GM23338 (cell line): Measurements from ENCODE around the gene KMT2C. TPM values are rescaled to one million over a fixed set of nuclear protein-coding genes. Genes with fewer than 3 reads are reported as not detected.

ENCODE experiments used
- ATAC-seq: fragments of 200-7000 bp; cut with Tn5 transposase; 3 replicates; pipeline ENCODE4 v1.9.1; 2020
- DNase-seq: peaks from one replicate; pipeline ENCODE4 v3.0.0-alpha.2; 2015; ENCODE audit warnings: low spot score
- H2AFZ ChIP-seq: fragments of 200-600 bp; sonication (generic); 2 replicates; pipeline ENCODE4 v1.8.0; 2016; ENCODE audit warnings: antibody characterized with exemption, mild to moderate bottlenecking, moderate library complexity
- H3F3A ChIP-seq: fragments of 200-600 bp; sonication (generic); replicated peaks from 2 replicates; pipeline ENCODE4 v1.8.0; 2017; ENCODE audit warnings: antibody characterized with exemption, mixed run types, low read depth
- H3K27ac ChIP-seq: fragments of 200-600 bp; sonication (generic); 2 replicates; pipeline ENCODE4 v1.6.1; 2016; ENCODE audit warnings: low read depth
- H3K27me3 ChIP-seq: fragments of 200-600 bp; sonication (generic); 2 replicates; pipeline ENCODE4 v1.8.0; 2016; ENCODE audit warnings: mild to moderate bottlenecking, mixed run types, moderate library complexity; ENCODE audit not compliant: insufficient read depth
- H3K36me3 ChIP-seq: fragments of 200-600 bp; sonication (generic); 2 replicates; pipeline ENCODE4 v1.8.0; 2016; ENCODE audit warnings: mild to moderate bottlenecking; ENCODE audit not compliant: insufficient read depth
- H3K4me1 ChIP-seq: fragments of 200-600 bp; sonication (generic); 2 replicates; pipeline ENCODE4 v1.8.0; 2016; ENCODE audit warnings: mild to moderate bottlenecking, moderate library complexity; ENCODE audit not compliant: insufficient read depth
- H3K4me2 ChIP-seq: fragments of 200-600 bp; sonication (generic); 2 replicates; pipeline ENCODE4 v1.7.1; 2017; ENCODE audit warnings: mixed run types
- H3K4me3 ChIP-seq: fragments of 200-600 bp; sonication (generic); 2 replicates; pipeline ENCODE4 v1.6.1; 2016; ENCODE audit warnings: mixed run types
- H3K79me2 ChIP-seq: fragments of 200-600 bp; sonication (generic); replicated peaks from 2 replicates; pipeline ENCODE4 v1.8.0; 2017; ENCODE audit warnings: mild to moderate bottlenecking; ENCODE audit not compliant: insufficient read depth
- H3K9me2 ChIP-seq: fragments of 200-600 bp; sonication (generic); 2 replicates; pipeline ENCODE4 v1.8.0; 2017; ENCODE audit not compliant: insufficient read depth
- H4K20me1 ChIP-seq: fragments of 200-600 bp; sonication (generic); replicated peaks from 2 replicates; pipeline ENCODE4 v1.8.0; 2017; ENCODE audit warnings: mild to moderate bottlenecking; ENCODE audit not compliant: insufficient read depth
- H3K27ac Mint-ChIP-seq: 2 replicates; pipeline ENCODE4 v1.8.0; 2020; ENCODE audit warnings: inconsistent platforms, mild to moderate bottlenecking, moderate library complexity, mixed read lengths
- H3K27me3 Mint-ChIP-seq: 3 replicates; pipeline ENCODE4 v1.8.0; 2022; ENCODE audit warnings: low read depth, mild to moderate bottlenecking, moderate library complexity, mixed read lengths, inconsistent platforms; ENCODE audit not compliant: insufficient read depth, poor library complexity
- H3K36me3 Mint-ChIP-seq: 3 replicates; pipeline ENCODE4 v1.8.0; 2021; ENCODE audit warnings: low read depth, mild to moderate bottlenecking, inconsistent platforms, moderate library complexity, mixed read lengths
- H3K4me1 Mint-ChIP-seq: 3 replicates; pipeline ENCODE4 v1.8.0; 2020; ENCODE audit warnings: mild to moderate bottlenecking, inconsistent platforms, mixed read lengths
- H3K4me3 Mint-ChIP-seq: 3 replicates; pipeline ENCODE4 v1.8.0; 2021; ENCODE audit warnings: moderate library complexity, mild to moderate bottlenecking, inconsistent platforms, mixed read lengths
- H3K9me3 Mint-ChIP-seq: 3 replicates; pipeline ENCODE4 v1.8.0; 2020; ENCODE audit warnings: moderate library complexity, mild to moderate bottlenecking, inconsistent platforms, mixed read lengths
- EZH2 ChIP-seq: fragments of 200-600 bp; sonication (generic); IDR thresholded peaks from one replicate; pipeline ENCODE4 v1.8.0; 2017; ENCODE audit warnings: antibody characterized with exemption, mild to moderate bottlenecking, low read depth; ENCODE audit not compliant: unreplicated experiment
- EZH2phosphoT487 ChIP-seq: fragments of 200-600 bp; sonication (generic); IDR thresholded peaks from one replicate; pipeline ENCODE4 v1.8.1; 2018; ENCODE audit warnings: antibody characterized with exemption; ENCODE audit not compliant: unreplicated experiment
- JUNB ChIP-seq: IDR thresholded peaks from one replicate; pipeline ENCODE4 v1.6.1; 2016; ENCODE audit warnings: antibody characterized with exemption; ENCODE audit not compliant: unreplicated experiment
- NANOG ChIP-seq: IDR thresholded peaks from 2 replicates; pipeline ENCODE4 v1.6.1; 2016; ENCODE audit warnings: antibody characterized with exemption, borderline replicate concordance
- POLR2AphosphoS5 ChIP-seq: IDR thresholded peaks from 2 replicates; pipeline ENCODE4 v1.6.1; 2016; ENCODE audit warnings: antibody characterized with exemption, low read depth
- STAT1 ChIP-seq: IDR thresholded peaks from one replicate; pipeline ENCODE4 v1.6.1; 2016; ENCODE audit warnings: antibody characterized with exemption; ENCODE audit not compliant: unreplicated experiment
- ZNF114 ChIP-seq: fragments of 250-450 bp; sonication (Bioruptor Pico); IDR thresholded peaks from 2 replicates; pipeline ENCODE4 v1.5.0; 2020; ENCODE audit warnings: mild to moderate bottlenecking, moderate library complexity
- ZNF331 ChIP-seq: fragments of 250-450 bp; sonication (Bioruptor Pico); IDR thresholded peaks from 2 replicates; pipeline ENCODE4 v1.5.0; 2020; ENCODE audit warnings: low read depth, mild to moderate bottlenecking, moderate library complexity
- polyA plus RNA-seq: library from polyadenylated mRNA; unstranded; fragments of >200 nt; fragmentation: Nextera tagmentation; extraction: Ambion mirVana; gene quantifications from 2 replicates; pipeline ENCODE4 v1.2.1, GENCODE V29; 2016
- total RNA-seq: library from RNA; depleted of rRNA; stranded (reverse); fragments of >200 nt; shearing (Covaris generic); gene quantifications from 2 replicates; pipeline ENCODE4 v1.2.3, GENCODE V29; 2014
- TF ChIP-seq, protein P1 (sequence below), 2 experiments: fragments of 200-600 bp in 1 of 2; sonication (generic) in 1 of 2; conservative IDR thresholded peaks; 2 replicates each; pipeline versions ENCODE4 v1.5.1 to v1.6.1; 2016 to 2017; ENCODE audit warnings: antibody characterized with exemption in 2 of 2, low read depth in 2 of 2, mild to moderate bottlenecking in 2 of 2, moderate library complexity in 1 of 2
- TF ChIP-seq, protein P2 (sequence below): IDR thresholded peaks from 2 replicates; pipeline ENCODE4 v1.6.1; 2016; ENCODE audit warnings: antibody characterized with exemption
- TF ChIP-seq, protein P3 (sequence below): IDR thresholded peaks from one replicate; pipeline ENCODE4 v1.6.1; 2018; ENCODE audit warnings: antibody characterized with exemption; ENCODE audit not compliant: unreplicated experiment

Gene KMT2C
- total and polyA plus RNA-seq, 2 experiments from 2014 or later = 11.4 to 39.0 TPM

DNA sequence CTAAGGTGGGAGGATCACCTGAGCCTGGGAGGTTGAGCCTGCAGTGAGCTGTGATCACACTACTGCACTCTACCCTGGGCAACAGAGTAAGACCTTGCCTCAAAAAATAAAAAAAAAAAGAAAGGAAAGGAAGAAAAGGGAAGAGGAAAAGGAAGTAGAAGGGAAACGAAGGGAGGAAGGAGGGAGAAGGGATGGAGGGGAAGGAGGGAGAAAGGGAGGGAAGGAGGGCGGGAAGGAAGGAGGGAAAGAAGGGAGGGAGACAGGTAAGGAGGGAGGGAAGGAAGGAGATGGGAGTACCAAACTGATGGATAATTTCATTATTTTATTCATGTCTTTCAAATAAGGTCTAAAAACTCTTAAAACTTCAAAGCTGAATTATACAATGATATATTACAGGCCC lies 106.3 kb downstream of the KMT2C start:
- H3F3A ChIP-seq = no peaks in the 10 kb centered on the region
- H2AFZ ChIP-seq = no peak overlapping the region
- H3K27me3 ChIP-seq = no peaks in the 10 kb centered on the region
- peaks cover 4% of the 10 kb centered on the region; the same call in 1 of the 2 replicates for H4K20me1 ChIP-seq
- Mint-ChIP-seq H3K27ac (no peak overlapping the region), H3K27me3 (peaks cover 1% of the 10 kb centered on the region), H3K36me3 (peaks cover 15% of the 10 kb centered on the region), H3K9me3 (no peaks in the 10 kb centered on the region), H3K4me1 (no peaks in the 10 kb centered on the region), H3K4me3 (no peak overlapping the region)
- no peaks in the 10 kb centered on the region for H3K36me3 ChIP-seq
- no peaks in the 10 kb centered on the region for H3K4me1 ChIP-seq
- no peaks in the 10 kb centered on the region for H3K9me2 ChIP-seq
- peaks cover 27% of the 10 kb centered on the region for H3K79me2 ChIP-seq
- TF ChIP-seq EZH2 (no peak), ZNF331 (CRISPR knock-in tag) (no peak), ZNF114 (CRISPR knock-in tag) (no peak), POLR2AphosphoS5 (no peak), NANOG (no peak), STAT1 (no peak)
- TF ChIP-seq, protein P1, sequence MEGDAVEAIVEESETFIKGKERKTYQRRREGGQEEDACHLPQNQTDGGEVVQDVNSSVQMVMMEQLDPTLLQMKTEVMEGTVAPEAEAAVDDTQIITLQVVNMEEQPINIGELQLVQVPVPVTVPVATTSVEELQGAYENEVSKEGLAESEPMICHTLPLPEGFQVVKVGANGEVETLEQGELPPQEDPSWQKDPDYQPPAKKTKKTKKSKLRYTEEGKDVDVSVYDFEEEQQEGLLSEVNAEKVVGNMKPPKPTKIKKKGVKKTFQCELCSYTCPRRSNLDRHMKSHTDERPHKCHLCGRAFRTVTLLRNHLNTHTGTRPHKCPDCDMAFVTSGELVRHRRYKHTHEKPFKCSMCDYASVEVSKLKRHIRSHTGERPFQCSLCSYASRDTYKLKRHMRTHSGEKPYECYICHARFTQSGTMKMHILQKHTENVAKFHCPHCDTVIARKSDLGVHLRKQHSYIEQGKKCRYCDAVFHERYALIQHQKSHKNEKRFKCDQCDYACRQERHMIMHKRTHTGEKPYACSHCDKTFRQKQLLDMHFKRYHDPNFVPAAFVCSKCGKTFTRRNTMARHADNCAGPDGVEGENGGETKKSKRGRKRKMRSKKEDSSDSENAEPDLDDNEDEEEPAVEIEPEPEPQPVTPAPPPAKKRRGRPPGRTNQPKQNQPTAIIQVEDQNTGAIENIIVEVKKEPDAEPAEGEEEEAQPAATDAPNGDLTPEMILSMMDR (conservative IDR thresholded peaks at IDR 0.05; ENCODE audit: low read depth in 2 of 2) = no peak
- TF ChIP-seq, protein P2, sequence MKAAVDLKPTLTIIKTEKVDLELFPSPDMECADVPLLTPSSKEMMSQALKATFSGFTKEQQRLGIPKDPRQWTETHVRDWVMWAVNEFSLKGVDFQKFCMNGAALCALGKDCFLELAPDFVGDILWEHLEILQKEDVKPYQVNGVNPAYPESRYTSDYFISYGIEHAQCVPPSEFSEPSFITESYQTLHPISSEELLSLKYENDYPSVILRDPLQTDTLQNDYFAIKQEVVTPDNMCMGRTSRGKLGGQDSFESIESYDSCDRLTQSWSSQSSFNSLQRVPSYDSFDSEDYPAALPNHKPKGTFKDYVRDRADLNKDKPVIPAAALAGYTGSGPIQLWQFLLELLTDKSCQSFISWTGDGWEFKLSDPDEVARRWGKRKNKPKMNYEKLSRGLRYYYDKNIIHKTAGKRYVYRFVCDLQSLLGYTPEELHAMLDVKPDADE = no peak
- TF ChIP-seq, protein P3, sequence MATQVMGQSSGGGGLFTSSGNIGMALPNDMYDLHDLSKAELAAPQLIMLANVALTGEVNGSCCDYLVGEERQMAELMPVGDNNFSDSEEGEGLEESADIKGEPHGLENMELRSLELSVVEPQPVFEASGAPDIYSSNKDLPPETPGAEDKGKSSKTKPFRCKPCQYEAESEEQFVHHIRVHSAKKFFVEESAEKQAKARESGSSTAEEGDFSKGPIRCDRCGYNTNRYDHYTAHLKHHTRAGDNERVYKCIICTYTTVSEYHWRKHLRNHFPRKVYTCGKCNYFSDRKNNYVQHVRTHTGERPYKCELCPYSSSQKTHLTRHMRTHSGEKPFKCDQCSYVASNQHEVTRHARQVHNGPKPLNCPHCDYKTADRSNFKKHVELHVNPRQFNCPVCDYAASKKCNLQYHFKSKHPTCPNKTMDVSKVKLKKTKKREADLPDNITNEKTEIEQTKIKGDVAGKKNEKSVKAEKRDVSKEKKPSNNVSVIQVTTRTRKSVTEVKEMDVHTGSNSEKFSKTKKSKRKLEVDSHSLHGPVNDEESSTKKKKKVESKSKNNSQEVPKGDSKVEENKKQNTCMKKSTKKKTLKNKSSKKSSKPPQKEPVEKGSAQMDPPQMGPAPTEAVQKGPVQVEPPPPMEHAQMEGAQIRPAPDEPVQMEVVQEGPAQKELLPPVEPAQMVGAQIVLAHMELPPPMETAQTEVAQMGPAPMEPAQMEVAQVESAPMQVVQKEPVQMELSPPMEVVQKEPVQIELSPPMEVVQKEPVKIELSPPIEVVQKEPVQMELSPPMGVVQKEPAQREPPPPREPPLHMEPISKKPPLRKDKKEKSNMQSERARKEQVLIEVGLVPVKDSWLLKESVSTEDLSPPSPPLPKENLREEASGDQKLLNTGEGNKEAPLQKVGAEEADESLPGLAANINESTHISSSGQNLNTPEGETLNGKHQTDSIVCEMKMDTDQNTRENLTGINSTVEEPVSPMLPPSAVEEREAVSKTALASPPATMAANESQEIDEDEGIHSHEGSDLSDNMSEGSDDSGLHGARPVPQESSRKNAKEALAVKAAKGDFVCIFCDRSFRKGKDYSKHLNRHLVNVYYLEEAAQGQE = no peak
- H3K4me3 ChIP-seq = no peak overlapping the region
- no peak overlapping the region for H3K27ac ChIP-seq
- DNase-seq (no peak), ATAC-seq (no peak)
- H3K4me2 ChIP-seq = no peak overlapping the region

DNA sequence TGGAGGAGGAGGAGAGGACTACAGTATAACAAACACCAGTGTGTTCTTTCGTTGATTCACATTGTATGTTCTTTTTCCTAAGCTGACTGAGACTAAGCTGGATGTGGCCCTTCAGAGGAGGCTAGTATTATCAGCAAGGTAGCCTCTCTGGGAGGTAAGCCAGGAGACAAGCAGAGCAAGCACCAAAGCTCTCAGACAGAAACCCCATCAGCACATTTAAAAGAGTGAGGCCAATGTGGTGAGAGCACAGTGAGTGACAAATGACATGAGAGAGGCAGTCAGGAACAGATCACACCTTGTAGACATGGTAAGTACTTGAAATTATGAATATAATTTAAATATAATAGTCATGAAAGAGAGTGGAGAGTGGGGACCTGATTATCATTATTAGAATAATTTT lies 107.6 kb downstream of the KMT2C start:
- H3K4me2 ChIP-seq = no peak overlapping the region
- no peak for DNase-seq
- Mint-ChIP-seq H3K36me3 (peaks cover 15% of the 10 kb centered on the region), H3K4me3 (no peak overlapping the region), H3K27me3 (peaks cover 1% of the 10 kb centered on the region), H3K27ac (no peak overlapping the region), H3K9me3 (no peaks in the 10 kb centered on the region), H3K4me1 (no peaks in the 10 kb centered on the region)
- H3K4me1 ChIP-seq = no peaks in the 10 kb centered on the region
- no peaks in the 10 kb centered on the region for H3K36me3 ChIP-seq
- no peaks in the 10 kb centered on the region; the same call in 1 of the 2 replicates for H3K9me2 ChIP-seq
- no peak overlapping the region for H3K4me3 ChIP-seq
- H3F3A ChIP-seq = no peaks in the 10 kb centered on the region
- H2AFZ ChIP-seq = no peak overlapping the region
- H3K79me2 ChIP-seq = peaks cover 17% of the 10 kb centered on the region
- TF ChIP-seq, protein P2 = no peak
- TF ChIP-seq JUNB (no peak), EZH2phosphoT487 (no peak), NANOG (no peak), POLR2AphosphoS5 (no peak), STAT1 (no peak), ZNF331 (CRISPR knock-in tag) (no peak), ZNF114 (CRISPR knock-in tag) (no peak), EZH2 (no peak)
- TF ChIP-seq, protein P1 (conservative IDR thresholded peaks at IDR 0.05; ENCODE audit: low read depth in 2 of 2) = no peak
- ATAC-seq = no peak
- H3K27ac ChIP-seq = no peak overlapping the region
- no peaks in the 10 kb centered on the region for H3K27me3 ChIP-seq
- H4K20me1 ChIP-seq = peaks cover 4% of the 10 kb centered on the region; the same call in 1 of the 2 replicates
